DMS153 (cell line): ENCODE measurements around the gene IL17A.
"Not testable (repeated sequence)": the region's sequence is repeated elsewhere in the genome, so short reads cannot be mapped to it uniquely, and the experiment has no call there.

ENCODE experiments used
- DNase-seq: peaks from one replicate; lab custom pipeline; 2025; lab: John Stamatoyannopoulos, UW

IL17A gene

DNA sequence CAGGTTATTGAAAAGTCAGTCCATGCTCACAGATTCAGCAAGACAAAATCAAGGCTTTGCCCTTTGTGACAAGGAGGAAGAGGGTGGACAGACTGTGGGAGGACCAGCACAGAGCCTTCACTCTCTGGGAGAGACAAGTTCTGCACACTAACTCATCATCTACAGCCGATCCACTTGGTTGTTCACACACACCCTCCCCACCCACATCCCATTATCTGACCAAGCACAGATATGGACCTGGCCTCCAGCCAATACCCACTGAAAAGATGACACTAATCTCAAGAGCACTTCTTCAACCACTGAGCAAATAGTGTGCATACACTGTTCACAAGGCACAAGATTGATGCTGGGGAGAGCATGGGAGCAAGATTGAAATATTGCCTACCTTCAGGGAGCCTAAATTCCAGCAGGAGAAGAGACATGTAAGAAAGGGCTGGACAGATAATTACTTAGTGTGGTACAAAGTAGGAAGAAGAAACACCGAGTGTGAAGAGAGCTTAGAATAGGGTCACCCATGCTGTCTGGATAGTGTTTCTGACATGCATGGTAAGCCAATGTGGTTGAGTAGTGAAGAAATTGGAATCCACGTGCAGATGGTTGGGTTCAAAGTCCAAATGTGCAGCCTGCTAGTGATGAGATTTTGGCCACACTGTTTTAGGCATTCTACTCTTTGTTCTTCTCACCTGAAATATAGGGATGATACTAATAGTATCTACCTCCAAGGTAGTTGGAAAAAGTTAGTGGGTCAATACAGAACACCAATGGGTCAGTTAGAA lies 21.7 kb upstream of the IL17A start:
- DNase-seq = no peak

GRCh38 chr6:52167267-52167666 lies 18.9 kb upstream of the IL17A start:
- DNase-seq = no peak

DNA sequence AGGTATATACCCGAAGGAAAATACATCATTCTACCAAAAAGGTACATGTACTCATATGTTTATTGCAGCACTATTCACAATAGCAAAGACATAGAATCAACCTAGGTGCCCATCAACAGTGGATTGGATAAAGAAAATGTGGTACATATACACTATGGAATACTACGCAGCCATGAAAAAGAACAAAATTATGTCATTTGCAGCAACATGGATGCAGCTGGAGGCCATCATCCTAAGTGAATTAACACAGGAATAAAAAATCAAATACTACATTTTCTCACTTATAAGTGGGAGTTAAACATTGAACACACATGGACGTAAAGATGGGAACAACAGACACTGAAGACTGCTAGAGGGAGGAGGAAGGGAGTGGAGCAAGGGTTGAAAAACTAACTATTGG lies 17.8 kb upstream of the IL17A start:
- DNase-seq = not testable (repeated sequence)

DNA sequence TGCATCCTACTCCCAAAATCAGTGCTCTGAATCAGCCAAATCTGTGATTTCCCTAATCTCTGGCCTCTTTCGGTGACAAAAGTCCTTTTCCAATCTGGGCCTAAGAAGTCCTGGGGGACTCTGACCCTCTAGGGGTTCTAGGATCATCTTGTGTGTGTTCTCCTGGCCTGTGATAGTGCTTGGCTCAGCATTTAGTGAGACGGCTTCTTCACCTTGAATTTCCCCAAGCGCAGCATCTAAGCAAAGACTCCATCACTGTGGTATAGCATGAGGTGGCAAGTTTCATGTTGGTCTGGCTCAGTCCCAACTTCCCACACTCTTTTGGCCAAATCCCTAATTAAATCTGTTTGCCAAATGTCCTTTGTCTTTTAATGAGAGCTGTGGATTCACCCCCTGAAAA lies 12.1 kb upstream of the IL17A start:
- DNase-seq = no peak

DNA sequence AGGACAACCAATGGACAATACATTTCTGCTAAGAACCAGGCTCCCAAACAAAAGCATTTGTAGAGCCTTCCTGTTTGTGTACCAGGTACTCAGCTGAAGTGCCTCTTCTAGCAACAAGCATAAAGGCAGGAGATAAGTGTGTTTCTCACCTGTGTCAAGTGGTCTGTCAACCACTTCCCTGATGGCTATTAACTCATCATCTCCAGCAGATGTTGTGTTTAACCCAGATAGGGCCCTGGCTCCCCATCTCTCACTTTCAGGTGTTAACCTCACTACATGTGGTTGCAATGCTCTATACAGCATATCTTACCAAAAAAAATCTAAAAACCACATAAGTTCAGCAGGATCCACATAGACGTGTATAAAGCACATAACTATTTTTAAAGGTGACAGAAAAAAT lies 9.6 kb upstream of the IL17A start:
- peak; percentile 99 for DNase-seq

DNA sequence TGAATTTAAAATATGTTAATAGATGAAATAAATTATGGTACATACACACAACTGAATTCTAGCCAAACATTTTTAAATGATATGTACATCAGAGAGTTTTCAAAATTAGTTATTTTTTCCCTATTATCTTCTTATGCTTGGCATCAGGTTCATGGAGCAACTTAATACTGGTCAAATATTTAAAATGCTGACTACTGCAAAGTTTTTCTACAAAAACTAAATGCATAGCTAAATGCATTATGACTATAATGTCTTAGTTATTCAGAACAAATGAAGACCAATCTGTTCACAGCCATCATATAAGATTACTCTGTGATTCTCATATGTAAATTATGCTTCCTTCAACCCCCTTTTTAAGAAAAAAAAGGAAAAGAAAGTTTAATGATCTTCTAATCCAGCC lies 8.2 kb upstream of the IL17A start:
- no peak for DNase-seq

DNA sequence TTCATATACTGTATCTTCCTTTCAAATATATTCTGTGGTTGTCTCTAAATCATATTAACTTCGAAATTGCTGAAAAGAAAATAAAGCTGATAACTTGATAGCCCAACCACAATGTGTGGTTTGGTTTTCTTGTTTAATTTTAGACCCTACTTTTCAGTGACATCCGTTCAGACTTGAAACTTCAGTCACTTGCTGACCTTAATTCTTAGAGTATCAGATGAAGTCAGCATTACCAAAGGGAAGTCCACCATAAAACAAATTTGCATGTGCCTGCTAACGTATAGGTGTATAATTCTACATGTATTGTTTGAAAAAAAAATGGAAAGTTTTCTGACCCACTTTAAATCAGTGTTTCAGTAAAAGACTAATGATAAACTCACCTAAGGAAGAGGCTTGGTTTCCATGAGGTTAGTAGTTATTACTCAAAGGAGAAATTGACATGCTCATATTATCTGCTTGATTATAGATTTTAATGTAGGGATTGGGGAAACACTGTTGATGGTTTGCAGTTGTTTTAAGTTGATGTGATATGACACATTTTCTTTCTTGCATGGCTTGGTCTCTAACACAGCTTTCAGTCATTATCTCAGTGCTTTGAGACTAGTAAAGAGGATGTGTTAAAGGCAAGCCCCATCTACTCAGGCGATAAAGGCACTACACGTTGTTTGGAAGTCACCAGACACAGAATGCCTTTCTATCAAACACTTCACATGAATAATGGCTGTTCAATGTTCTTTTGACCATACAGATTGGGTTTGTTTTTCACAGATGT lies 5.2 kb upstream of the IL17A start:
- no peak for DNase-seq

DNA sequence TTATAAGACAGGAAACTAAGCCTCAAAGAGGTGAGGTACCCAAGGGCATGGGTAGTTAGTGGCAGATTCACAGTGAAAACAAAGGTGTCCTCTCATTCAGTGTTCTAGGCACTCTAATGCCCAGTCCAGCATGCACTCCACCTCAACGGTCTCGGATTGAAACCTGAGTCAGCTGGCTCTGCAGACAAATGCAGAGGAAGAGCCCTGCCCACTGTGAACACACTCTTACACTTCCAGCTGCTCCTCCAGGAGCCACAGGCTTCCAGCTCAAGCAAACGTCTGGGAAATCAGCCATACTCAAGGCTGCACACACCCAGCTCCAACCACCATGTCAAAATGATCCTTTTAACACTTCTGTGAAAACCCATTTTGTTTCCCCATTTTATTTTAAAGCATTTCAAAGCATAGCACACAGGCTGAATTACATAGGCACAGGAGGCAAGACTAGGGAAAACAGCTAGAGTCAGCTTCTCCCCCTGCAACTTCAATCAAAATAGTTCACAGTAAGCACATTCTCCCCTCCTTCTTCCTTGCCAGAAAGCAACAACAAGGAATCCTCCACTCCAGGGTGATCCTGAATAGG lies 3.0 kb upstream of the IL17A start:
- no peak for DNase-seq

- no peak for DNase-seq
Observed at GRCh38 chr6:52186480-52186879, 305 bp downstream of the IL17A start.

- DNase-seq = no peak
Observed at GRCh38 chr6:52187098-52187497, 923 bp downstream of the IL17A start.

DNA sequence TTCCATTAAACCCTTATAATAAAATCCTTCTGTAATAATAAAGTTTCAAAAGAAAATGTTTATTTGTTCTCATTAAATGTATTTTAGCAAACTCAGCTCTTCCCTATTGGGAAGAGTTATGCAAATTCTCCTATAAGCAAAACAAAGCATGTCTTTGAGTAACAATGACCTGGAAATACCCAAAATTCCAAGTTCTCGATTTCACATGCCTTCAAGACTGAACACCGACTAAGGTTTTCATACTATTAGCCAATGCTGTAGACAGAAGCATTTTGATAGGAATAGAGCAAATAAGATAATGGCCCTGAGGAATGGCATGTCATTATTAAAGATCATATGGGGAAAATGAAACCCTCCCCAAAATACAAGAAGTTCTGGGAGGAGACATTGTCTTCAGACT lies 3.8 kb downstream of the IL17A start:
- DNase-seq = no peak

GRCh38 chr6:52190409-52190808 lies 4.2 kb downstream of the IL17A start:
- DNase-seq = no peak

DNA sequence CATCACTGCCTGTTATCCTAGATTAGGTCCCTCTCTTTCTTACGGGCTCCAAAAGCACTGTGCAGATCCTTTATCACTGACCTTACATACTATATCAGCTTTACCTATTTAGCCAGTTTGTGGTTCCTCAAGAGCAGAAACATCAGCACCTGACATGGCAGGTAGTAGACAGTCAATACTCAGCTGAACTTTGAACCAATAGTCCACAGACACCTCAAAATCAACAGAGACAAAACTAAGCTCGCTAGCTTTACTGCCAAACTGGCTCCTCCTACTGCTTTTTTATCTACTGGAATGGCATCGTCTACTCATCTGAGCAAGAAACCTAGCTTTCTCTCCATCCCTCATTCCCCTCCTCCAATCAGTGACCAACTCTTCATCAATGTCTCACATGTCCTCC lies 5.6 kb downstream of the IL17A start:
- no peak for DNase-seq

- no peak for DNase-seq
Observed at GRCh38 chr6:52195886-52196285, 9.7 kb downstream of the IL17A start.

- not testable (repeated sequence) for DNase-seq
Observed at GRCh38 chr6:52200088-52200487, 13.9 kb downstream of the IL17A start.

GRCh38 chr6:52201046-52201445 lies 14.9 kb downstream of the IL17A start:
- DNase-seq = no peak

DNA sequence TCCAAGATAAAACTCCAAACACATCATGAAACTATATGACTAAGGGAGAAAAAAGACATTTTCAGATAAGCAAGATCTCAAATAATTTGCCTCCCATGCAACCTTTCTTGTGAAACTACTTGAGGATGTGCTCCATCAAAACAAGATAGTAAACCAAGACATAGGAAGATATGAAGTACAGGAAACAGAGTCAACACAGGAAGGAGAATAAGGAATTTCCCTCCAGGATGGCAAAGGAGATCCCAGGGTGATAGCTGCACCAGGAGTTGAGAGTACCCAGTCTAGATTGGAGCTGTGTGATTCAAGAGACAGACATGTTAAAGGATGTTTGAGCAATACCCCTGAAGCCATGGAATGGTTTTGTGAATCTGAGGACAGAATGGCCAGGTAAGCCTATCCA lies 15.3 kb downstream of the IL17A start:
- no peak for DNase-seq

DNA sequence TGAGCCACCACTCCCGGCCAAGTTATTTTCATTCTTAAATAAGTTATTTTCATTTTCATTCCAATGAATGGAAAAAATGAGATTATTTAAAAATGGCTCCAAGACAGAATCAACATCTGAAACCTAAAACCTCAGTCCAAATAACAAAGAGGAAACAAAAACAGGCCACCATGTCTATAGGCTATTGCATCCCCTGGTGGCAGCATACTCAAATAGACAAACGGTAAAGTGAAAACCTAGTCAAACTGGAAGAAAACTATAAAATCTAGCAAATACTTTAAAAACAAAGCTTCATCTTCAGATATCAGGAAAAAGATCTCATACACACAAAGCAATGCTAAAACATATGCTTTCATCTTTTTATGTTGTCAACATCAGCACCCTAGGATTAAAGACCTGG lies 20.9 kb downstream of the IL17A start:
- no peak for DNase-seq

GRCh38 chr6:52208612-52209011 lies 22.4 kb downstream of the IL17A start:
- DNase-seq = no peak

- no peak for DNase-seq
Observed at GRCh38 chr6:52209770-52210169, 23.6 kb downstream of the IL17A start.

GRCh38 chr6:52210227-52210626 lies 24.1 kb downstream of the IL17A start:
- no peak for DNase-seq

DNA sequence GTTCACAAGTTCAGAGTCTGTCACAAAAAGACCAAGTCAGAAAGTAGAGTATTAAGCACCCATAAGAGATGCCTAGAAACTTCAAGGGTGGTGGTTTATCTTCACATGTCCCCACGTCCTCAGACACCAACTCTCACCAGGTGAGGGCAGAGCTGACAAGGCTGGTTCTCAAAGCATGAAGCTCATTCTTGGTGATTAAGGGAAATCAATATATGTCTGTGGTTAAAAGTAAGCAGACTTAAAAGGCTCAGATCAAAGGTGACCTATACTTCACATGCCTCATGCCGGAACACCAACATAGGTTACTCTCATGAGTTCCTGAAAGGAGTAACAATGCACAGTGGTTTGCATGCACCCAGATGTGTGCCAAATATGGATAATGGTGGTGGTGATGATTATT lies 27.0 kb downstream of the IL17A start:
- DNase-seq = no peak

GRCh38 chr6:52215787-52216186 lies 29.6 kb downstream of the IL17A start:
- DNase-seq = no peak
